HTERT RPE-1 (cell line): ENCODE results near the gene ARAP1.

Experiments used
- in situ Hi-C: fragments of 300-500 bp; cut with MboI; formaldehyde crosslinking; loops from 4 replicates; pipeline ENCODE4 v1.14.3; 2020; ENCODE audit warnings: low sequenced_read_pairs

ARAP1 gene

DNA sequence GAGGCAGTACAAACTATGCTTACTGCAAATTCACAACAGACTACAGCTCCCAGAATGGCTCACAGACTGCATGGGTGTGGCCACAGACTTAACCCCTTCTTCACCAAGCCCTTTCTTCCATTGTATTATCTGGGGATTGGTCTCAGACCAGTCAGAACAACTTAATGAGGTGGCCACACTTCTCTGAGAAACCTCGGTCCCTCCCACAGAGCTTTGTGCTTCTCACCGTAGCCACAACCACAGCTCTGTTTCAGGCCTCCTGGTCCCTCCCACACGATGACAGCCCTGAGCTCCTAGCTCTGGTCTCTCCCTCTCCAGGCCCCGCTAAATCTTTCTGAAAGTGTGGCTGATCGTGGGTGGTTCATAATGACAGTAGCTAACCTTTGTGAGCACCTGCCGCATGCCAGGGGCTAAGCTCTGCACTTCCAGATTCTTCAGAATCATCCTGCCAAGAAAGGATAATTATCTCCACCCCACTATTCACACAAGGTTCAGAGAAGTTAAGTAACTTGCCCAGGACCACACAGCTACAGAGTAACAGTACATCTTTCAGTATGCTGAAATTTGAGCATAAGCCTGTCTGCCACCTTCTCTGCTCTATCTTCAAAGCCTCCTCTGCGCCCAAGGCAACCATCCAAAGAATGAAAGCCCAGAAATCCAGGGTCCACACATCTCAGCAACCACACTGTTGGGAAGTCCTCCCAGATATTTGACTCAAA is 83.4 kb downstream of the ARAP1 start:
- in situ Hi-C loops = no loop called here

DNA sequence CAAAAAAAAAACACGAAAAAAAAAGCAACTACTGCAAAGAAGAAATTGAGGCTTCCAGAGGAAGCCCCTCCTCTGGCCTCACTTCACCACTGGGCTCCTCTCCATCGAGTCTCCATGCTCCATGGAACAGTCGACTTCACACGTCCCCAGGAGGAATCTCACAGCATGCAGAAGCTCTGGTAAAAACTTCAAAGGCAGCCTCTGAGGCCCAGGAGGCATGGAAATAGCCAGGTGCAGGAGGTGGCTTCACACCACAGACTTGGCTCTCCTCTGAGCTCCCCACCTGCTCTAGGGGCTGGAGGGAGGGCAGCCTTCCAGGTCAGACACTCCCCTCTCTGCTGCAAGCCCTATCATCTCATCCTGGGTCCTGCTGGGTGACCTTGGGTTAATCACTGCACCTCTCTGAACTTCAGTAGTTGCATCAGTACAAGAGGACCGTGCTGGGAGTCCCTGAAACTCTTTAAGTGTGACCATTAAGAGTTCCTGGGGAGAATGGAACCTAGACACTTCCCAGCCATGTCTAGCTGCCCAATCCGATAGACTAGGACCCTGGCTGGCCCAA is 86.2 kb downstream of the ARAP1 start:
- in situ Hi-C loops = no loop called here

DNA sequence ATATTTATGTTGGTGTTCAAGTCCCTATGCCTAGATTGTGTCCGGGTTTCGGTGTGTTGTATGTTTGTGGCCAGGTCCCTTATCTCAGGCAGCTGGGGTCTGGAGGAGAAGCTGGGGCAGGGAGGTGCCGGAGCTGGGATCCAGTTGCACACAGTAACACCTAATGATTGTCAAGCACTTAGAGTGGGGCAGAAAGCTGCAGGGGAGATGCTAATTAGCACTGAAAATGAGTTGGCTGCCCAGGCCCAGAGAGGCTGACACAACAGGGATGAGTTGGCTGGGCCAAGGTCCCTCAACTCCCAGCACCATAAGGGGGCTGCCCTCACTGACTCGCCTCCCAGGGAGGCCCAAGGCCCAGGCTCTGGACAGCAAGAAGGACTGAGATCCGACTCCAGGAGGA is 90.2 kb downstream of the ARAP1 start:
- in situ Hi-C loops = no loop called here

DNA sequence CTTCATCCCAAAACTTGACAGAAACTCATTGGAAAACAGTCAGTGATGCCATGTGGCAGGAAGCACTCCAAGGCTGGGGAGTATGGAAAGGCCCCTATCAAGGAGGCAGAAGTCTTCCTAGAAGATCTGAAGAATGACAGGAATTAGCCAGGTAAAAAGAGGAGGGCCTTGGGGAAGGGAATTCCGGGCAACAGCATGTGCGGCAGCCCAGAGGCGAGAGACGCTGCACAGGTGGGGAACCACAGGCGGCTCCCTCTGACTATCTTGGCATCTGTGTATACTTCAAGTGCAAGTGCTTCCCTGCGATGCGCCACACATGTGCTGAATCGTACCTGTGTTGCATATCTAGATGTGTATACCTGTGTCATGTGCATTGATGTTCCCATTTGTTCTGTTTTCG is 90.7 kb downstream of the ARAP1 start:
- in situ Hi-C loops = no loop called here

DNA sequence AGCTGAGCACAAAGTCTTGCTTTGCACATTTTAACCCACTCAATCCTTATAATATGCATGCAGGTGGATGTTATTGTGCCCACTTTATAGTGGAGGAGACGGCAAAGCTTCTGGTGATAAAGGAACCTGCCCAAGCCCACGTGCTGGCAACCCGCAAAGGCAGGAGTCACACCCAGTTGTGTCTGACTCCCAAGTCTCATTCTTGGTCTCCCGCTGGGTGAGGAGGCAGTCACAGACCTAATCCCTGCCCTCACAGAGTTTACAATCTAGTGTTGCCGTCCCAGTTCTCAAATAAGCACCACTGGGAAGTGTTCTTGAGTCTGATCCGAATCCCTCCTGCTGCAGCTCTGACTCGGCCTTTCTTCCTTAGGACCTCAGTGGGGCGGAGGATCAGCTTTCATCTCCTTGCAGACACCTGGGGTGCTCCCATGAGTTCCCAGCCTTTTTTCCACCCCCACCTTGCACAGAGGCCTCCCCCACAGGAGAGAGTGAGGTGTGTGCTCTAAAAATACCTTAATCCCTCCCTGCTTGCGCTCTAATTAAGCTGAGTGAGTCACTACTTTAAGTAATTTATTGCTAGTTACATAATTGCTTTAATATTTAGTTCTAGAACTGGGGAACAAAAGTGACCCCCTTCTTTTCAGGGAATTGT is 93.1 kb downstream of the ARAP1 start:
- in situ Hi-C loops = no loop called here

DNA sequence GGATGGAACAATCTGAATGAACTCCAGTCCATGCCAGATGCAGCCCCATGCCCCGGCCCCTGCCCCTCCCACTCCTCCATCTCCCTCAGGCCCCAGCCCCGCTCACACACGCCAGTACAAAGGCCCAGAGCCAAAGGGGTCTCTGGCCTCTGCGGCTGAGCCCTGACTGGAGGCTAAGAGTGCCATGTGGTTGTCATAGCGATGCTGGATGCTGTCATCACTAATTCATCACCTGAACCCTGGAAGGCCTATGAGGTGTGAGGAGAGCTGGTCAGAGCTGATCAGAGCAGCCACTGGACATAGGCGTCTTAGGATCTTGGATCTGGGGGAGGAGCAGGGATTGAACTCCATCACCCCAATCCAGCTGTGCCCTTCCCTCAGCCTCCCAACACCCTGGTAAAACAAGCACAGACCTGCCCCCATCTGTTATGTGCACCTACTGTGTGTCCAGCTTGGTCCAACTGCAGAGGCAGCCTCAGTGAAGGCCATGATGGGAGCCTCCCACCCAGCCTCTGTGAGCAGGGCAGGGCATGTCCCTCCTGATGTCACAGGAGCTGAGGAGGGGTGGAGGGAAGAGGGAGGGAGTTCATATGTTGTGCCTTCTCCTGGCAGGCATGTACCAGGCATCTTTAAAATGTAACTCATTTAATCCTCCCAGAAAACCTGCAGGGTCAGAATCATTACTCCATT is 94.7 kb downstream of the ARAP1 start:
- in situ Hi-C loops = no loop called here

DNA sequence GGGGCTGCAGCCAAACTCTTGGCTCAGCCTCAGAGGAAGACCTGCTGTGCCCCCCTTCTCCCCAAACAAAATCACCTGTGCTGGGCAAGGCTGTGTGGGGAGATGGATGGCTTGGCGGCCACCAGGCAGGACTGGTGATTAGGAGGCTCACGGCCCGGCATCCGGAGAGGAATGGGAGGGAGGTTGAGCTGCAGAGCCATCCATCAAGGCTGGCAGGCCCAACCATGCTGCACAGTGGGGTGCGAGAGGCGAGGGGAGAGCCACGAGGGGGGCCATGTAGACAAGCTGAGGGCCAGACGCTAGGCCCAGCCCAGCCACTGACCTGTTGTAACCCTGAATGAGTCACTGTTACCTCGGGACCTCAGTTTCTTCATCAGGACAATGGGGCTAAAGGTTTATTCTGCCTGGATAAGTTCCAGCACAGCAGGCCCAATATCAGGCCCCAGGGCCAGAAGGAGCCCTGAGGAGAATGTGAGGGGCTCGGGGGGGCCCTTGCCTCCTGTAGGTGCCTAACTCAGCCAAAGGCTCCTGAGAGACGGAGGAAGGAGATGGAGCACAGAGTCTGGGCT is 96.2 kb downstream of the ARAP1 start:
- in situ Hi-C loops = no loop called here

DNA sequence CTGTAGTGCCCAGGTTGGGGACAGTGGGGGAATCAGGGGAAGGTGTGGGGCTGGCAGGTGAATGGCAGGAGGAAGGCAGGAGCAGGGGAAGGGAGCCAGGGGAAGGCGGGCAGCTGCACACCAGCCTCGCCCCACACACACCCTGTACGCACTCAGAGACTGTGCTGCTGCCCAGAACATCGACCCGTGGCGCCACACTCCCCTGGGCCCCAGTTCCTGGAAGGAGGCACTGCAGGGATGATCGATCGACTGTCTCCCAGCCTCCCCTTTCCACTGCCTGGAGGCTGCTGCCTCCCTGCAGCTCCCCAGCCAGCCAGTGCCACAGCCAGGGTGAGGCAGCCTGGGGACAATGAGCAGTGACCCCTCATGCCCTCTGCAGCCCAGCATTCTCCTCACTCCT is 97.2 kb downstream of the ARAP1 start:
- in situ Hi-C loops = no loop called here

DNA sequence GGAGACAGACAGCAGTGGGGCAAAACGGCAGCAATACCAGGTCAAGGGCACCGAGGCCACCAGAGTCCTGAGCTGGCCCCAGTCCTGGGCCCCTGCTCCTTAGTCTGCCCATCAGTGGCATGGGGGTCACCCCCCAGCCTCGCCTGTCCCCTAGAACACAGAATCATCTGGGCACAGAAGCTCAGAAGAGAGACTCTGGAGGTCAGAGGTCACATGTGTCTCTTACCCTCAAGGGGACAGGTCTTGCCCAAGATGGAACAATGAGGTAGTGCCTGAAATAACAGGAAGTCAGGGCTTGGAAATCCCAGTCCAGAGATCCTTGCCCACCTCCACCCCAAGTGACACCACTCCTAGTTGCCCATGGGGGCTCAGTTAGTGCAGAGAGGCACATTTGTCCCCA is 98.6 kb downstream of the ARAP1 start:
- in situ Hi-C loops = no loop called here

DNA sequence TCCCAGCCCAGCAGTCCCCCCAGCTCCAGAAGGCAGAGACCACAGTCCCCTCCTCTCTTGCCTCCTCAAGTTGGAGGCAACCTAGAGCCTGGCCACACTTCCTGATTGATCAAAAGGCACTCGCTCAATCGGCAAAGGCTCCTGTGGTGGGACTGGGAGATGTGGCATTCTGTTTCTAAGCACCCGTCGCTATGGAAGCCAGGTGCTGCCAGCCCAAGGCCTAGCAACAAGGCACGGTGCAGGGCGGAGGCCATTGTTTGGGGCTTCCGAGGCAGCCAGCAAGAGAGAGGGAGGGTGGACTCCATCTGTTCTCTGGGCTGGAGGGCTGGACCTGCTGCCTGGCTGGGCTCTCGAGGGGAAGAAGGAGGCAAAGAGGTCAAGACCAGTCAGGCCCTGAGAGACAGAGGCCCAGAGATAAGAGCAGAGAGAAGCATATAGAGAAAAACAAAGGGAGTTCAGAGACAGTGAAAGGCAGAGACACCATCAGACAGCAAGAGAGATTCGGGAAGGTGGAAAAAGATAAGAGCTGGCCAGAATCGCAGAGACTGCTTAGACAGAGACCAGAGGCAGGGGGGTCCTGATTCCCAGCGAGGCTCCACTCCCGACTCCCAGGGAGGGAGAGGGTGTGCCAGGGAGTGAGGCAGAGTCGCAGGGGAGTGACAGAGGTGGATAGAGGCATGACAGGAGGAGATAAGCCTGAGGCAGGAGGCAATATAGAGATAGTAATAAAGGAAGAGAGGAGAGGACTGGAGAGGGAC is 99.2 kb downstream of the ARAP1 start:
- in situ Hi-C loops = no loop called here

DNA sequence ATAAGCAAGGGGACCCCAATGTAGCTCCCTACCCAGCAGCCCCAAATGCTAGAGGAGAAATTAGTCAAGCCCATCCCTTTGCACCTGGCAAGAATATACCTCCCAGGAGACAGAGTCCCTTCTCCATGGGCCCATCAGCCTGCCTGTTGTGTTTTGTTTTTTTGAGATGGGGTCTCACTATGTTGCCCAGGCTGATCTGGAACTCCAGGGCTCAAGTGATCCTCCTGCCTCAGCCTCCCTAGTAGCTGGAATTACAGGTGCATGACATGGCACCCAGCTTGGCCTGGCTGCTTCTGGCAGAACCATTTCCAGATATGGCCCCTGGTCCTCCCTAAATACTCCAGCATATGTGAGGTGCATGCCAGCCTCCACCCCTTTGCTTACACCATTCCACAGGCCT is 100.1 kb downstream of the ARAP1 start:
- in situ Hi-C loops = no loop called here

DNA sequence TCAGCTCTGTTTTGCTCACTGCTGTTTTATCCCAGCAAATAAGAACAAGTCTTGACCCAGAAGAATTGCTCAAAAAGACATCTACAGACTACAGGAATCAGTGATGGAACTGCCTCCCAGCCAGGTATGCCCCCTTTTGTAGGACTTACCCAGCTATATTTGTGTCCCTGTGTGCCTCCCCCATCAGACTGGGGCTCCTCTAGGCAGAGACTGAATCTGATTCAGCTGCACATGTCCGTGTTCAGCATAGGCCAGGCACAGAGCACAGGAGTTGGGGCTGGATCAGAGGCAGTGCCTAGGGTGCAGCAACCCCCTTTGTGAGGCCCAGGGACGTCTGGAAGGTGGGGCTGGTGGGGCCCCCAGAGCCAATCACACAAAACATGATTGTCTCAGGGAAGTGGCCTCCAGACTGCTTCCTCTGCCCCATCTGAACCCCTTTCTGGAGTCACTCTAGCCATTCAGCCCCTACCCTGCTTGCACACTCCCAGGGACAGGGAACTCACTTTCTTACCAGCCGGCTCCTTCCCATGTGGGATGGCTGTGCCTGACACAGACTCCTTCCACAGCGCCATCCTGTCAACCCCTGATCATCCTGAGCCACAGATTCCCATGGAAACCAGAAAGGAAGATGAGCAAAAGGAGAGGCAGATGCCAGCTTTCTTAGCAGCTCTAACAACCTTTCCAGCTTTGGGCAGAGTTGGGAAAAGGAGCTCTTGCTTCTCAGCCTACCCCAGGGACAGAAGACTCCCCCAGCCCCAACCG is 102.8 kb downstream of the ARAP1 start:
- in situ Hi-C loops = no loop called here

DNA sequence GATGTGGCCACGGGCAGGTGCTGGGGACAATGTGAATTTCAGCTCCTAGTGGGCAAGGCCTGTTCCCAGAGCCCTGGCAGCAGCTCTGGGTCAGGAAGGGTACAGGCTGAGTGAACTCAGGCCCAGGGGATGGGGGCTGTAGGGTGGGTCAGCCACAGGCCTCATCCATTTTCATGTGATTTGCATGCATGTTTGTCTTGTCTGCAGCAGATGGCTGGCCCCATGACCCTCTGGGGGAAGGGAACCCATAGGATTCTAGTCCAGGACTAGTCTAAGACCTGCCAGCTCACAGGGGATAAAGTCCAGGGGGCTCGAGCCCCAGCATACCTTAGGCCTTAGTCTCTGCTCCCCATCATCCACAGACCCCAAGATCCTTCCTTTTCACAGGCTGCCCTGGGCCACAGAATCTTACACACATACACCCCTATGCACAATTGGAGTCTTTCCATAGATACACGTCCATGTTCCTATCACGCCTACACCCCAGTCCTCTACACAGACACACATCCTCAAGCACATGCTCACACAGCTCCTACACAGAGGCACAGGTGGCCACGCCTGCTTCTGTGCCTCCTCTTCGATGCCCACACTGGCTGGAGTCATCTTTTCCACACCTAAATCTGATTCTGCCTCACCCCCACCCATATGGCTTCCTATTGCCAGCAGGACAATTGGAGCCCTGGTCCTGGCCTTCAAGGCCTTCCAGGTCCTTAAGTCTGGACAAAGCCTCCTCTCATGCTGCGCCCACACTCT is 103.6 kb downstream of the ARAP1 start:
- in situ Hi-C loops = no loop called here

DNA sequence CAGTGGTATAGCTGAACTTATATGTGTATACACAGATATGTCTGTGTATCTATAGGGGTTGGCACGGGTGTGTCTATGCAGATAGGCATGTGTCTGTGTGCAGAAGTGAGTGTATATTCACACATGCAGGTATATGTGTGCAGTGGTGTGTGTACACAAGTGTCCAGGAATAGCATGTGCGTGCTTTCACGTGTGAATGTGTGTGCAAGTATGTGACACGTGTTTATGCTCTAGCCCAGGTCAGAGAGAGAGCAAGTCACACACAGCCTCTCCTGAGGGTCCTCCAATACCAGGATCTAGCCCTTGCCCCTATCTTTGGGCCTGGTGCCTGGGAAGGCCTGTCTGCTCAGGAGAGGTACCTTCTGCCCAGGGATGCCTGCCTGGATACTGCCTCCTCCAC is 104.3 kb downstream of the ARAP1 start:
- in situ Hi-C loops = no loop called here

DNA sequence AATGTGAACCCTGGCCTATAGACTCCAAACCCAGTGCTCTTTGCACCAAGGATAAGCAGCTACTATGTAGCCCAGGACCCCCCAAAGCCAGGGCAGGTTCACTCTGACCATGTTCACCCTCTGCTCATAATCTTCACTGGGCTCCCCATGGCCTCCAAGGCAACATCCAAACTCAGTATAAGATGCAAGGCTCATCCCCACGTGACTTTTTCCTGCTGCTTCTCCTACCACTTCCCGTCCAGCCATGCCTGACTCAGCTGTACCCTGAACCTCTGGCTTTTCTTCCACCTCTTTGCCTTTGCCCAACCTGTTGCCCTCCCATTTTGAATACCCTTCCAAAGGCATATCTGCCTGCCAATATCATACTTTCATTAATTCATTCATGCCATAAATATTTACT is 105.7 kb downstream of the ARAP1 start:
- in situ Hi-C loops = no loop called here

DNA sequence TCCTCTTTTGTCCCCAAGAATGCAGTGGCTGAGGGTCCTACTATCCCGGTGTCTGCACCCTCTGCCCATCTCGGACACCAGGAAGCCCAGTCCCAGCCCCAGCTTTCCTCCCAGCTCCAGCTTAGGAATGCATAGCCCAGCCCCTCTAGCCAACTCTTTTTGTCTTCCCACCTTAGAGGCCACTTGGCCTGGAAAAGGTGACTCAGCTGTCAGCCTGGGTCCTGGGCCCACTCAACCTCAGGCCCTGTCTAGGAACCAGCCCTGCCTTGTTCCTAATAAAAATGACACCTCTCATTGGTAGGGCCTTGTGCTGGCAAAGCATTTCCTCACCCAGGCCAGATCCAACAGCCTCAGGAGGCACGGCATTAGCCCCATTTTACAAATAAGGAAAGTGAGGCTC is 106.2 kb downstream of the ARAP1 start:
- in situ Hi-C loops = no loop called here

DNA sequence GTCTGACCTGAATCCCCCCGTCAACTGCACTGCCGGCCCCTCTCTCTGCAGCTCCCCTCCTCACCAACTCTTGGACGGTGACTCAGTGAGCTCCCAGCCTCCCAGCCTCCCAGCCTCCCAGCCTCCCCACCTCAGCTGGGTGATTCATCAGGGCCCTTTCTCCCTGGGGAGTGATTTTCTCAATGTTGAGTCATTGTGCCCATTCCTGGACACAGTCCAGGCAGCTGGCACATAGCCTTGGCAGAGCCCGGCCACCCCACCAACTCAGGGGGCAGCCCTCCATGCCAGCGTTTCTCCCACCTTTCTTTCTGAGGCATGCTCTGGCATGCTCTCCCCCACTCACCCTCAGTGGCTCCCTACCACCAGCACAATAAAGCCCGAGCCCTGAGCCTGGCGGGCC is 108.7 kb downstream of the ARAP1 start:
- in situ Hi-C loops = no loop called here

DNA sequence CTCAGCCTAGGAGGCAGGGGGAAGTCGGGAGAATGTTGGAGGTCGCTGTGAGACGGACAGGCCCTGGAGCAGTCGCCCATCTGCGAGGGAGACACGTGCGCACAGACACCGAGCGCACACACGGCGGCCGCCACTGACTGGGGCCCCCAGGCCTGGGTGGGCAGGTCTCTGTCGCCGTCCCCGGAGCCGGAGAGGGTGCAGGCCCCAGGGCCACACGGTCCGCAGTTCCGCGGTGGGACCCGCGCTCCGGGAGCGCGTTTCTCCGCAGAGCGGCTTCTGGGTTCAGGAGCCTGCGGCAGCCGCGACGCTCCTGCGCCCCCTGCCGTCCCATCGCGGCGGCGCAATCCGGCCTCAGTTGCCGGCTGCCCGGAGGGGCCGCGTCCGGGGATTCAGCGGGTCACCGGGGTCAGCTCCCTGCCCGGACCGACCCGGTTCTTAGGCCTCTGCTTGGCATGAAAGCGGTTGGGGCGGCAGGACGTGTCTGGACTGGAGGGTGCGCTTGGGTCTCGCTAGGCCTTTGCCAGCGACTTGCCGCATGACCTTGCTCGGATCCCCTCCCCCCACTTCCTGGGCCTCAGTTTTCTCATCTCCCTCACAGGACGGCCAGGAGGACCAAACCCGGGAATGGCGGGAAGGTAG is 109.2 kb downstream of the ARAP1 start:
- in situ Hi-C loops = no loop called here
